HG03064 (cell line): Measurements from ENCODE around the gene SLC52A3.
"Not testable (repeated sequence)": the region's sequence is repeated elsewhere in the genome, so short reads cannot be mapped to it uniquely, and the experiment has no call there.

Experiments
- ATAC-seq: cut with Tn5 transposase; IDR thresholded peaks from one replicate; pipeline ENCODE4 v1.9.1; 2021; ENCODE audit warnings: low read depth; ENCODE audit not compliant: unreplicated experiment

Gene SLC52A3

GRCh38 chr20:731891-732560 is 36.3 kb downstream of the SLC52A3 start:
- no peak for ATAC-seq

GRCh38 chr20:730005-730404 is 38.3 kb downstream of the SLC52A3 start:
- no peak for ATAC-seq

- ATAC-seq: no peak
Observed at GRCh38 chr20:728256-728944, 39.9 kb downstream of the SLC52A3 start.

- ATAC-seq: no peak
Observed at GRCh38 chr20:726160-726559, 42.1 kb downstream of the SLC52A3 start.

- ATAC-seq: no peak
Observed at GRCh38 chr20:725491-725890, 42.8 kb downstream of the SLC52A3 start.

GRCh38 chr20:724797-725196 is 43.5 kb downstream of the SLC52A3 start:
- ATAC-seq: not testable (repeated sequence)

GRCh38 chr20:723756-724155 is 44.5 kb downstream of the SLC52A3 start:
- no peak for ATAC-seq

GRCh38 chr20:722822-723644 is 45.3 kb downstream of the SLC52A3 start:
- ATAC-seq: no peak

- no peak for ATAC-seq
Observed at GRCh38 chr20:721876-722275, 46.4 kb downstream of the SLC52A3 start.

GRCh38 chr20:719816-720215 is 48.5 kb downstream of the SLC52A3 start:
- no peak for ATAC-seq

- no peak for ATAC-seq
Observed at GRCh38 chr20:719068-719467, 49.2 kb downstream of the SLC52A3 start.

GRCh38 chr20:717832-718231 is 50.5 kb downstream of the SLC52A3 start:
- no peak for ATAC-seq

- ATAC-seq: no peak
Observed at GRCh38 chr20:717271-717670, 51.0 kb downstream of the SLC52A3 start.

GRCh38 chr20:714453-714852 is 53.8 kb downstream of the SLC52A3 start:
- ATAC-seq: no peak

- ATAC-seq: no peak
Observed at GRCh38 chr20:711576-711975, 56.7 kb downstream of the SLC52A3 start.

GRCh38 chr20:710780-711450 is 57.4 kb downstream of the SLC52A3 start:
- no peak for ATAC-seq
